GM21528 (cell line): ENCODE results near the gene PLP2.

Source experiments
- ATAC-seq: cut with Tn5 transposase; IDR thresholded peaks from one replicate; pipeline ENCODE4 v1.9.1; 2021; ENCODE audit warnings: mild to moderate bottlenecking, moderate library complexity; ENCODE audit not compliant: unreplicated experiment, low FRiP score

PLP2 gene

DNA sequence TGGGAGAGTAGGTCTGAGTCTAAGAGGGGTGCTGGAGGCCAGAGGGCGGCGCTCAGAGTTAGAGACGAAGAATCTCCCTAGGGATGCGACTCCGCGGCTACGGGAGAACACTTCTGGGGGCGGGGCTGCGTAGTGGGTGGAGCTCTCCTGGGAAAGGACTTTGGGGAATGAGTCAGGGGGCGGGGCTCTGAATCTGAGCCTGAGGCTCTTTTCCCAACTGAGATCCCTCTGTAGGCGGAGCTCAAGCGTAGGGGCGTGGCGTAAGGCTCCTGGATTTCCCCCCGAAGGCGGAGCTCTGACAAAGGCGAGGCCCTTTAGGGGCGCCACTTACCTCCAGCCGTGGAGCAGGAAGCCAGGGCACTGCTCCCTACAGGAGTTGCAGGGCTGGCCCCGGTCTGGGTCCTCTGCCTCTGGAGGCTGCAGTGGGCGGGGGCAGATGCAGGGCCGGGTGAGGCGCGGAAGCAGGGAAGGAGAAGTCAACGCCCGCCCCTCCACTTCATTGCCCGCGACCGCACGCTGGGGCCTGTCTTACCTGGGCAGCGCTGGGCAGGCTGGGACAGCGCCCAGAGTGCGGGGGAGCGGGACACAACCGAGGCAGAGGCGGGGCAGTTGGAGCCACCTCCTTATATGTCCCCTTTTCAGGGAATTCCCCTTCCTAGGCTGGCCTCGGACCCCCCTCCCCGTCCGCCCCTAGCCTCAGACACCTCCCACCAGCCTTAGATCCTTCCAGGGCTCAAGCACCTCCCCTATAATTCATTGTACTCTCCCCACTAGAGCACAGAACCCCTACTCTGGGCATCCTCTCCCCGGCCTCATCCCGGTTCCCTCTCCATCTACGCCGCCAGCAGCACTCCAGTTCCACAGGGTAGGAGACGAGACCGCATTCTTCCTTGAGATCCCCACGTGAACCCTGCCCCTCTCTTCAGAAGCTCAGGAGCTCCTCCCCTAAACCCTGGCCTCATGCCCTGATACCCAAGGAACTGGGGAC is 12.9 kb downstream of the PLP2 start:
- ATAC-seq = no peak

DNA sequence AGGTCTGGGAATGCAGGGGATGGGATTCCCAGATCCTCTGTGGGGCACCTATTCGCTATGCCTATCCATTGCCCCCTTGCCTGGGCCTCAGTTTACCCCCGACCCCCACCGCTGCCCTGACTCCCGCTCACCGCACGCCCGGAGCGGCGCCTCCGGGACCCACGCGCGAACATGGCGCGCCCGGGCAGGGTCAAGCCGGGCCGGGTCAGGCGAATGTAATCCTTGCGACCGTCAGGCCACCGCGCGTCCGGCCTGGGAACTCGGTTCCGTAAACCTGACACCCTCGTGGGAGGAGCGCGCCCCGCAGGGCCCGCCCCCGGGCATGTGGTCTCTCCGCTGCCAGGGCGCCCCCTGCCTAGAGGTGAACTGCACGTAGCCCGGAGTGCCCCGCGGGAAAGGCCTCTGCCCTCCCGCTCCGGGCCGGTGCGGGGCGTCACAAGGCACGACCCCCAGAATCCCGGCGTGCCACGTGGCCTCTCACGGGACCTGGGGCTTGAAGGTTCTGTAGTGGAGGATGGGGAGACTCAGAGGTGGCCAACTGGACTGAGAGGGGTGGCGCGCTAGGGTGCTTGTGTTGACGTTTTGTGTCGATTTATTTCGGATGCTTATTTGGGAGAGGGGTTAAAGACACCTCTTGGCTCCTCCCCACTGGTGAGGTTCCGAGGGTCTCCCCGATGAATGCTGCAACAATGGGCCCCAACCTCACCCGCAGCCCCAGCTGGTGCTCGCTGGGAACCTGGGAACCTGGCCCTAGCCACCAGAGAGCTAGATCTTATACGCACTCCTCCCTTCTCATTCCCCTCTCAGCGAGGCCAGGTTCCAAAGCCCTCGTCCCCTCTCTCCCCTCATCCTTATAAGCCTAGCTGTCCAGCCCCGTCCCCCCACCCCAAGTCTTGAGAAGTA is 14.7 kb downstream of the PLP2 start, which contains the start of gene PRICKLE3:
TSS of gene PRICKLE3 (minus strand) at position 249 of the 903 bp plus-strand sequence. CDS start at position 173, 76 bp downstream.
- ATAC-seq = peak; percentile 29

DNA sequence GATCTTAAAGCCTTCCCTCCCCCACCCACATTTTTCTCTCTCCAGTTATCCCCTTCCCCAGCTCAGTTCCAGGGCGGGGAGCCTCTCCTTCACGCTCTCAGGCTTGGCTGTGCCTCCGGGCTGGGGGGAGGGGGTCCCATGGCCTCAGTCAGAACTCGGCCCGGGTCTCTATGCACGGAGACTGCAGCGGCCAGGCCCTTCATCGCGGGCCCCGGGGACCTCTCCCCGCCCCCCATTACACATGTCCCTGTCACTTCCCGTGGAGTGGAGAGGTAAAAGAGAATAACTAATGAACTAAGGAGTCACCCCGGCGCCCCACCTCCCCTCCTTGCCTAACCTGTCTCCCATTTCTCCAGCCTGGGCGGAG is 15.3 kb downstream of the PLP2 start:
- no peak for ATAC-seq

DNA sequence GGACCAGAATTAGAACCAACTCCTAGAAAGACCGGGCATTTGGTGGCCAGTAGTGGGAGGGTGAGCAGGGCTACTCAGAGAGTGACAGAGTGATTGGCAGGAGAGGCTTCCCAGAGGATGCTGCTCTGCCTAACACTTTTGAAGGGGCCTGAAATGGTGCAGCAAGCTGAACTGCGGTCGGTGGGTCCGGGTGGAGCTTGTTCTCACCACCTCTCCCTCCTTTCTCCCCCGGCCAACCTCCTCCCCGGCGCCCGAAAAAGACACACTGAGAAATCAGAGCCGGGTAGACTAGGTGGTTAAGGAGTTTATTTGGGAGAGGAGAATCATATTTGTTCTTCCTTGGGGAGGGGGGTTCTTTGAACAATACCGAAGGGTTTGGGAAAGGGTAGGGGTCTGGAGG is 15.8 kb downstream of the PLP2 start:
- no peak for ATAC-seq

DNA sequence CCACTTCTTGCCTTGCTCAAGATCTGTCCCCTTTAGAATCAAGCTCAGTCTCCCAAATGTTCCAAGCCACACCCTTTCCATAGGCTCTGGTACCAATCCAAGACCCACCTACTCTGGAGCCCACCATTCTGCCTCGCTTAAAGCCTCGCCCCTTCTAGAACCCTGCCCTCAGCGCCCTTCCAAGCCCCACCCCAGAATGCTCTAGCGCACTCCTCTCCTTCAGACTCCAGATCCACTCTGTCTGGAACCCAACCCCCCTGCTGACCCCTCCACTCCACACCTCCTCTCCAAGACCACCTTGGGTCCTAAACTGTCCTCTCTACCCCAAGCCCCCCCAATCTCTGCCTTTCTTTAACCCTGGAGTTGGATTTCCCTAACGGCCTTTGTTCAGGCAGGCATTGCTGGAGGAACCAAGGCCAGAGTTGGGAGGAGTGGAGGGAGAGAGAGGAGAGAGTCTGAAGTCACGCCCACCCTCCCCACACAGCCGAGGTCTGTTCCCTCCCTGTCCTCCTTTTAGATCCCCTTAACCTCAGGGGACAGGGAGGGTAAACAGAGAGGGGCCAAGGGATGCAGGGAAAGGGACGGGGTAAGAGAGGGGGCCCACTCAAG is 16.9 kb downstream of the PLP2 start:
- ATAC-seq = no peak

DNA sequence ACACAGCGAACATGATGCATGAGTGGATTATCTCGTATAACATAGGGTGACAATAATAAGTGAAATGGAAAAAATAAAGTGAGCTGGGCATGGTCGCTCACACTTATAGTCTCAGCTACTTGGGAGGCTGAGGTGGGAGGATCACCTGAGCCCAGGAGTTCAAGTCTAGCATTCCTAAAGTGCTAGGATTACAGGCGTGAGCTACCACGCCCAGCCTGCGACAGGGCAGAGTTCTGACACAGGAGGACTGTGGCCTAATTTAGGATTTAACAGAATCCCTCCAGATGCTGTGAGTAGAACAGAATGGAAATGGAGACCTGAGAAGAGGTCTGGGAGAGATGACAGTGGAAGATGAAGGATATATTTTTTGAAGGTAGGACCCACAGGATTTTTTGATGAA is 17.9 kb downstream of the PLP2 start:
- ATAC-seq = no peak

DNA sequence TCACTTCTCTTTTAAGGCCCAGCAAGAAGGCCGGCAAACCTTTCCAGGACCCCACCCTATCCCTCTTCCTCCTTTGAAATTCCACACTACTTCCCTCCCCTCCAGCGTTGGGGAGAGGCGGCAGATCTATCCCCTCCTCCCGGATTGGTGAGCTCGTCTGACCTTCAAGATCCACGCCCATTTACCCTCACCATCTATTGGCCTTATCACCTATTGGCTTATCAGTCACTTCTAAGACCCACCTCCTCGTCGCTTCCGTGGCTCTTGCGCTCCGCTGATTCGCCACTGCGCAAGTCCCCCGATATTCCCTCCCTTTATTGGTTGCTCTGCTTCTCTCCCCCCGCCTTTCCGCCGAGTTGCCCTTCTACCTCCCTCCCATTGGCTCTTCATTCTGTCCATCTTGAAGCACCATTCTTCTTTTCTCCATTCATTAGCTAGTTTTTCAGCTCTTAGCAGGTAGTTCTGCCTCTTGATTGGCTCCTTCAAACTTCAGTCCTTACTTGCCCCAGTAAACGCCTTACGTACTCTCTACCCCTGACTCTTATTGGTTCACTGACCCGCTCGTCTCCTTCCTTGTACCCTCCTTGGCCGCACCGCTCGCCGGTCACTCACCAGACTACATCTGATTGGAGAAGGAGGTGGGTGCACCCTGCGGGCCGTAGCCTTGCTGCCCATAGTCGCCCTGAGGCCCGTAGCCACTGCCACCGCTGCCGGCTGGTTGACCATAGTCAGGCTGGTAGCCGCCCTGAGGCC is 19.3 kb downstream of the PLP2 start:
- ATAC-seq = peak; percentile 88

DNA sequence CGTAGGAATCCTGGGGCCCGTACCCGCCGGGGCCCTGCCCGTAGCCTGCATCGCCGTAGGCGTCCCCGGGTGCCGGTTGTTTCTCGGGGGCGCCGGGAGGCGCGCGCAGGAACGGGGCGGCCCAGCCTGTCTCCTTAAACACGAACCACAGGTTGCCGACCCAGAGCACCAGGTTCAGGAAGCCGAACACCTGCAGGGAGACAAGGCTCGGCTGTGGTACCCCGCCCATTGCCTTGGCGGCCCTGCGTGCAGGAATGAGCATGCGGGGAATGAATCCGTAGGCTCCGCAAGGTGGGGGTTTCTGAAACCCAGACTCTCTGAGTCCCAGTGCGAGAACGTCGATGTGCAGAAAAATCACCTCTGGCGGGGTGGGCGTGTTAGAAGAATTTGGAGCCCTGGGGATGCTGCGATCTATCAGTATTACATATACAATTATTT is 19.9 kb downstream of the PLP2 start:
- ATAC-seq = peak; percentile 26

DNA sequence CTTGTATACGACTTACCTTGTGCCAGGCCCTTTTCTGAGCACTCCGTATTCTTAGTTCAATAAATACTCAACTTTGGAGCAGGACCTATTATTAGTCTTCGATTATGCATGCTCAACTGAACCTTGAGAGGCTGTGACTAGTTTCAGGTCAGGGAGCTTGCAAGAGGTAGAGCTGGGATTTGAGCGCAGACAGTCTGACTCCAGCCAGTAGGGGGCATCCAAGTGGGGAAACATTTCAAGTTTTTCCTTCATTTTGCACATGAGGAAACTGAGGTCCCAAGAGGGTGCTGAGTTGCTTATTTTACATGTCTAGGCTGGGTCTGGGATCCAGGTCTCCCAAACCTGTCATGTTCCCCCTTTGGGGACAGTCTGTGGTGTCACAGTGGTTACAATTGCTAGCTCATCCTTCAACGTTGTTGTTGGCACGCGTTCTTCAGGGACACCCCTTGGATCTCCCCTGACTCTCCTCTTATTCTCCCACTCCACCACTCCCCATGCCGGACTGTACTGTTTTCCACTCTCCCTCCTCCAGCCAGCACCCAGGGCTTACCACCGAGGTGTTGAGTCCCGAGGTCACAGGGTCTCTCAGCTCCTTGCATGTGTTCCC is 21.1 kb downstream of the PLP2 start:
- ATAC-seq = no peak

DNA sequence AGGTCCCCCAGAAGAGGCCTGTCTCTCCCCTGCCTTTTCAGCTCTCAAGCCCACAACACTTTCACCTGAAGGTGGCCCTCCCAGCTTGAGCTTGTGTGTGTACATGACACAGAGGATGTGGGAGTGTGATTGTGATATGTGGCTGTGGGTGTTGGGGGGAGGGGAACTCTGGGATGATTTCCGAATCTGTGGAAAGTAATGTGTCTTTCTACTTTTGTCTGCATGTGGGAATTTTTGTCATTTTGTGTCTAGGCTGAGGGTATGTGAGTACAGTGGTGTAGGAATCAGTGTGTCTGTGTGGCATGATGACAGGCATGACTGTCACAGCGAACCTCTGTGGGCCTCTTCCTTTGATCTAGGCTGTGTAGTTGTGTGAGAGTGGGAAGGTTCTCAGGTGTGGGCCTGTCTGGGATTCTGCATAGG is 21.9 kb downstream of the PLP2 start:
- no peak for ATAC-seq

DNA sequence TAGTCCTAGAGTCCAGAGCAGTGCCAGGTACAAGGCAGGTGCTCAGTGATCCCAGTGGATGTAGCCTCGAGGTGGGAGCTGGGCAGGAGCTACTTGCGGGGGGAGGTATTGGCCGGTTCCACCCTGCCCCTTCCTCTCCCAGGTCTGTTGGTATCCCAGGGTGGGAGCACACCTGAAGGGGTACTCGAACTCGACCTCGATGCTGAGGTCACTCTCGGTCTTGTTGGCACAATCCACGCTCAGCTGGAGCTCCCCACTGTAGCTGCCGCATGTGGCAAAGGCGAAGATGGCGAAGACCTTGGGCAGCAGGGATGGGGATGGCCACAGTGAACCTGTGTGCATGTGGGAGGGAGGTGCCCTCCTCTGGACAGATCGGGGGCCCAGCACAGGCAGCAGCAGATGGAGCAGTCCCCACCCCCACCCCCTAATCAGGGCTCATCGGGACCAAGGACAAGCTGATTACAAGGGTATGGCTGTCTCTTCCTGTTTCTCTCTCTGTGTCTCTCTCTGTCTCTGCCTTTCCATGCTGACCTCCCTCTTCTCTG is 25.9 kb downstream of the PLP2 start:
- no peak for ATAC-seq

DNA sequence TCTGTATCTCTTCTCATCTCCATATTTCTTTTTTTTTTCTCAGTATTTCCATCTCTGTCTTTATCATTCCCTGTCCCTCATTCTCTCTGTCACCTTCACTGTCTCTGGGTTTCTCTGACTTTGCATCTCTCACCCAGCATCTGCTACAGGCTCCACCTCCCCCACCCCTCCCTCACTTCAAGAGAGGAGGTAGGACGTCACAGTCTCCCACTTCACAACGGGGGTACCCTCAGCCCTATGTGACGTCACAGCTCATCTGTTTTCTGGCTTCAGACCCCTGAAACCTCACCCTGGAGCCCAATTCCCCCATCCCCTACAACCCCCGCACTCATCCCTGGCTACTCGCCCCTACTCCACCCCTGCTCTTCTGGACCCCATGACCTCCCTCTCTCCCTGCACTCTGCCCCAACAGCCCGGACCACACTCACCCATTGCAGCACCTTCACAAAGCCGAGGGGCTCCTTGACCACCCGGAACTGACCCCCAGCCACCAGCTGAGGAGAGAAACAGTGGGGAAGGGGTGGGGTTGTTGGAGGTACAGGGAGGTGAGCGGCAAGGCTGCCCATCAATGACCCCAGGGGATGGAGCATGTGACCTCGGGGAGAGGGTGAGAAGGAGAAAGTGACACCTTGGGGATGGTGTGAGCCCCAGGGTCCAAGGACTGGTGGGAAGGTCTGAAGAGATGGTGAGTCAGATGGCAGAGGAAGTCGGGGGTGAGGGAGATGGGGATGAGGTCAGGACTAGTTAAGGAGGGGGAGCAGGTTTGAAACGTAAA is 27.0 kb downstream of the PLP2 start:
- no peak for ATAC-seq

DNA sequence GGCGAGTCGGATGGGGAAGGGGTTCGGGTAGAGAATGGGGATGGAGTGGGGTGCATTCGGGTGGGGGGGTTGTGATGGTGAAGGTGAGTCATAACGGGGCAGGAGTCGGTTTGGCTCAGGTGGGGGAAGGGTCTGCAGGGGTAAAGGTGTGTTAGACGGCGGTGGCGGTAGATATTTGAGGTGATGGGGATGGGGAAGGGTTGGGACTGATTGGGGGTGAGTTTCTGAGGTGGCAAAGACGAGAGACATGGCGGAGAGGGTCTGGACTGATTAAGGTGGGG is 27.6 kb downstream of the PLP2 start:
- ATAC-seq = no peak

DNA sequence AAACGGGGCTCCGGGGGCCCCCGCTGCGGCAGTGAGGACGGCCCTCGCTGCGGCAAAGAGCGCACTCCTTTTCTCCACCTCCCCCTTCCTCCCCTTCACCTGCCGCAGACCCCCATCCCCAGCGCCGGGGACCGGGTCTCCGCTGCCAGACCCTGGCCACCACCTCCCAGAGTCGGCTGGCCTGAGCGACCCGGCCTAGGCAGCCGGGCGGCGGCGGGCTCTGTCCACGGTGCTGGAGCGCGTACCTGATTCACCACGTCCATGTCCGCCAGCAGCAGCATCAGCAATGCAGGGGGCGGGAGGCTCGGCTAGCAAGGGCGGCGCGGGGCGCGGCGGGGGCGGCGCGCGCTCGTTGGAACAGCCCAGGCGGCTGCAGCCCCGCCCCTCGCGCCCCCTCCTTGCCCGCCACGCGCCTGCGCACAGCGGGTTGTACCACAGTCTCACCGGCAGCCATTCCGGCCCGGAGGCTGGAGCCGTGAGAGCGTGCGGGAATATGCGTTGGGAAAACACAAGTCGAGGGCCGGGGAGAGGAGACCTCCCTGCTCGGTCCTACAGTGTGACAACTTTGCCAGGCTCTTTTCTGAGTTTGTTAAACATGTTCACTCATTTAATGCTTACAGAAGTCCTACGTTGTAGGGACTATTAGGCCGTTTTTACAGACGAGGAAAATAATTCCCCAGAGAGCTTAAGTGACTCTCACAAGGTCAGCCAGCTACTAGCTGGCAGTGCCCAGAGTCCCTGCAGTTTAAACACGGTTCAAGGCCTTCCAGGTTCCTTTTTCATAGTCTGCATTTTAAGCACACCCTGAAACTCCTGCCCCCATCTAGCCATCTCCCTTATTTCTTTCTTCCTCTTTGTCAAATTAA is 28.4 kb downstream of the PLP2 start, which contains the start of gene SYP:
TSS of gene SYP (minus strand) at position 288 of the 866 bp plus-strand sequence. CDS start at position 281, 7 bp downstream.
- peak; percentile 92 for ATAC-seq

DNA sequence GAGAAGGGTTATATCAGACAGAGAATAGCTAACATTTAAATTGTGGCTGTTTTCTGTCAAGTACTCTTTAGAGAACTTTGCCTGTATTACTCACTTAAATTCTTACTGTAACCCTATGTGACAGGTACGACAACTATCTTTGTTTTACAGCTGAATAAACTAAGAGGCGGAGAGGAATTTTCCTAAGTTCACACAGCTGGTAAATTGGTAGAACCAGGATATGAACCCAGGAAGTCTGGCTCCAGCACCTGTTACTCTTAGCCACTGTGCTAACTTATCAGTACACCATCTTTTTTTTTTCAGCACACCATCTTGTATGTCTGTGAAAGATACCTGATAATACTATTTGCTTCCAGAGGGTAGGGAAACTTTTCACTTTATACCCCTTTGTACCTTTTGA is 30.3 kb downstream of the PLP2 start:
- ATAC-seq = no peak

DNA sequence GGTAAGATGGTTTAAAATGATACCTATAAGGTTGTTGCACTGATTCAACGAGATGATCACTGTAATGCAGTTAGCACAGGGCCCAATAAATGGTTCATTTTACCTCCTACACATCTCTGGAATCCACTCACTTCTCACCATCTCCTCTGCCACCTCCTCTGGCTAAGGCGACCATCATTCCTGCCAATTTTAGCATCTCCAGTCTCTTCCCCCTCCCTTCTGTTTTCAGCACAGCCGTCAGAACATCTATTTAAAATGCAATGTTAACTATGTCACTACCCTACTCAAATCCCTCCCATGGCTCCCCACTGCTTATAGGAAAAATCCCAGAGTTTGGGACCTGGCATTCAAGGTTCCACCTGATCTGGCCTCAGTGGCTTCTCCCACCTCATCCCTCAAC is 31.8 kb downstream of the PLP2 start:
- ATAC-seq = no peak

DNA sequence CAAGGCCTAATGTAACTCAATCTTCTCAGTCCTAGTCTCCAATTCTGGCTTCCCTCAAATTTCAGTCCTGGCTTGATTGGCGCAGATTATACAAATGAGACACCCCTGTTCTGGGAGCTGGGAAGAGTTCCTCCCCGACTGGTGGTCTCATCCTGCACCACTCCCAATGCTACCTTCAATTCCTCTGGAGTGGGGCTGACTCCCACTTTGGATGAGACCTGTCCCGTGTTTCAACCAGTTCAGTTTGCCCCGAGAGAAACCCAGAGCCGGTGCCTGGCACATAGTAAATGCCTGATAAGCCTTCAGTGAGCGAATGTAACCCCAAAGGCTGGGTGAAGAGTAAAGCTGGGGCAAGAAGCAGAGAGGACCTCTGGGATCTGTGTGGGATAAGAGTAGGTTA is 32.3 kb downstream of the PLP2 start:
- no peak for ATAC-seq

DNA sequence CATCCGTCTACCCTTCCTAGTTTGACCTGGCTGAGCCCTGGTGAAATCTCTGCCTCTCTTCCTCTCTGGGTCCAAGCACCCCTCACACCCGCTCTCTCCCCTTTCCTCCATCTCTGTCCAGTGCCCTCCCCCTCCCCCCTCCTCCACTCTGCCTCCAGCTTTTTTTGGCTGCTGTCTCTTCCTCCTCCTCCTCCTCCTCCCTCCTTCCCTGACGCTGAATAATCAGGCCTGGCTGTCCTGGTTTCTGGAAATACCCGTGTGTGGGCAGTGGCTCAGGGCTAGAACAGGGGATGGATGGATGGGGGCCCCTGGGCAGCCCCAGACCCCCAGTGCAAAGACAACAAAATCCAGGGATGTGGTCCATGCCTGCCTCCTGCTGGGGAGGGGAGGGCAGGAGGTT is 33.0 kb downstream of the PLP2 start:
- no peak for ATAC-seq
